Measurements from ENCODE around the gene ZNF25.
"Not testable (repeated sequence)": the region's sequence is repeated elsewhere in the genome, so short reads cannot be mapped to it uniquely, and the experiment has no call there.

The ZNF25 gene

GRCh38 chr10:37976091-37976879 is at the start of gene ZNF25:
ZNF25 (minus strand) TSS chr10:37976647; CDS start chr10:37971722, 4,925 bp downstream.
- H3K4me1 ChIP-seq (ENCODE audit: control insufficient read depth, insufficient read depth, low read length) = peaks cover 5% of the 10 kb centered on the region; the same call in 1 of the 2 replicates
- H3K27me3 ChIP-seq (ENCODE audit: control insufficient read depth, insufficient read depth, low read length) = no peaks in the 10 kb centered on the region
- peaks cover 18% of the 10 kb centered on the region; the same call in 1 of the 2 replicates for H3K9me3 ChIP-seq (ENCODE audit: control insufficient read depth, insufficient read depth, low read depth, low read length)
- peak within 1 kb of the TSS; percentile 55; the same call in 1 of the 2 replicates for H3K27ac ChIP-seq (ENCODE audit: low read depth, low read length)
- no peaks in the 10 kb centered on the region for H3K36me3 ChIP-seq (ENCODE audit: control insufficient read depth, insufficient read depth, low read length)
- peak within 1 kb of the TSS; percentile 79 for H3K9ac ChIP-seq (ENCODE audit: low read length)
- peak within 1 kb of the TSS; percentile 80 for H3K4me3 ChIP-seq (ENCODE audit: low read depth, low read length)

DNA sequence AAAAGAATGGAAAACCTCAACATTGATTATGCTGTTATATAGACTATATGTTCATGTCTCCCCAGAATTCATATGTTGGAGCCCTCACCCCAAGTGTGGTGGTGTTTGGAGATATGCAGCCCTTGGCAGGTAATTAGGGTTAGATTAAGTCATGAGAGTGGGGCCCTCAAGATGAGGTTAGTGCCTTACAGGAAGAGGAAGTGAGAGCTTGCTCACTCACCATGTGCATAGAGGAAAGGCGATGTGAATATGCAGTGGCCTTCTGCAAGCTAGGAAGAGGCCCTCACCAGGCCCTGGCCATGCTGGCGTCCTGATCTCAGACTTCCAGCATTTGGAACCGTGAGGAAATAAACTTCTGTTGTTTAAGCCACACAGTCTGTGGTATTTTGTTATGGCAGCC is 48.8 kb upstream of the ZNF25 start:
- Histone ChIP-seq H3K9me3 (ENCODE audit: control insufficient read depth, insufficient read depth, low read depth, low read length) (no peaks in the 10 kb centered on the region), H3K27ac (ENCODE audit: low read depth, low read length) (no peak overlapping the region), H3K4me1 (ENCODE audit: control insufficient read depth, insufficient read depth, low read length) (no peaks in the 10 kb centered on the region), H3K27me3 (ENCODE audit: control insufficient read depth, insufficient read depth, low read length) (no peaks in the 10 kb centered on the region), H3K4me3 (ENCODE audit: low read depth, low read length) (no peak overlapping the region), H3K36me3 (ENCODE audit: control insufficient read depth, insufficient read depth, low read length) (peaks cover 74% of the 10 kb centered on the region), H3K9ac (ENCODE audit: low read length) (no peak overlapping the region)

- H3K4me3 ChIP-seq (ENCODE audit: low read depth, low read length) = not testable (repeated sequence)
- peaks cover 81% of the 10 kb centered on the region for H3K36me3 ChIP-seq (ENCODE audit: control insufficient read depth, insufficient read depth, low read length)
Observed at GRCh38 chr10:38019124-38019523, 42.7 kb upstream of the ZNF25 start.

DNA sequence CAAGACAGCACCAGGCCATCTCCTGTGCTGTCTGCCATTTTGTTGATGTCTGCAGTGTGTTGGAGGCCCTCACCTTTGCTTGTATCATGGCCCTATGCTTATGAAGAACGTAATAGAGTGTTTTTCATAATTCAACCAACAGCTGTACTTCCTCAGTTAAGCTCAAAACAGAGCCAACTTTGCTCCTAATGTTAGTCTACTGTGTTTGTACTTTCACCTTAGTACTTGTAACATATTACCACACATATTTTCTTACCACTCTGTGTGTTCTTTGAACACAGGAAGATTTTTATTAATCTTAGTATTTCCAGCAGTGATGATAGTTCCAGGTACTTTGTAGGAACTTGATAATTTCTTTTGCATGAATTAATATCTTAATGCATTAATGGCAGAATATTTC is 39.9 kb upstream of the ZNF25 start:
- Histone ChIP-seq H3K36me3 (ENCODE audit: control insufficient read depth, insufficient read depth, low read length) (peaks cover 71% of the 10 kb centered on the region), H3K27me3 (ENCODE audit: control insufficient read depth, insufficient read depth, low read length) (no peaks in the 10 kb centered on the region), H3K9ac (ENCODE audit: low read length) (no peak overlapping the region), H3K27ac (ENCODE audit: low read depth, low read length) (no peak overlapping the region), H3K4me1 (ENCODE audit: control insufficient read depth, insufficient read depth, low read length) (peaks cover 6% of the 10 kb centered on the region; the same call in 1 of the 2 replicates), H3K4me3 (ENCODE audit: low read depth, low read length) (no peak overlapping the region), H3K9me3 (ENCODE audit: control insufficient read depth, insufficient read depth, low read depth, low read length) (no peaks in the 10 kb centered on the region)

More at GRCh38 chr10:38019124-38019523, 42.7 kb upstream of the ZNF25 start:
- not testable (repeated sequence) for H3K9me3 ChIP-seq (ENCODE audit: control insufficient read depth, insufficient read depth, low read depth, low read length); H3K9ac ChIP-seq (ENCODE audit: low read length); H3K27ac ChIP-seq (ENCODE audit: low read depth, low read length); H3K27me3 ChIP-seq (ENCODE audit: control insufficient read depth, insufficient read depth, low read length); H3K4me1 ChIP-seq (ENCODE audit: control insufficient read depth, insufficient read depth, low read length)

DNA sequence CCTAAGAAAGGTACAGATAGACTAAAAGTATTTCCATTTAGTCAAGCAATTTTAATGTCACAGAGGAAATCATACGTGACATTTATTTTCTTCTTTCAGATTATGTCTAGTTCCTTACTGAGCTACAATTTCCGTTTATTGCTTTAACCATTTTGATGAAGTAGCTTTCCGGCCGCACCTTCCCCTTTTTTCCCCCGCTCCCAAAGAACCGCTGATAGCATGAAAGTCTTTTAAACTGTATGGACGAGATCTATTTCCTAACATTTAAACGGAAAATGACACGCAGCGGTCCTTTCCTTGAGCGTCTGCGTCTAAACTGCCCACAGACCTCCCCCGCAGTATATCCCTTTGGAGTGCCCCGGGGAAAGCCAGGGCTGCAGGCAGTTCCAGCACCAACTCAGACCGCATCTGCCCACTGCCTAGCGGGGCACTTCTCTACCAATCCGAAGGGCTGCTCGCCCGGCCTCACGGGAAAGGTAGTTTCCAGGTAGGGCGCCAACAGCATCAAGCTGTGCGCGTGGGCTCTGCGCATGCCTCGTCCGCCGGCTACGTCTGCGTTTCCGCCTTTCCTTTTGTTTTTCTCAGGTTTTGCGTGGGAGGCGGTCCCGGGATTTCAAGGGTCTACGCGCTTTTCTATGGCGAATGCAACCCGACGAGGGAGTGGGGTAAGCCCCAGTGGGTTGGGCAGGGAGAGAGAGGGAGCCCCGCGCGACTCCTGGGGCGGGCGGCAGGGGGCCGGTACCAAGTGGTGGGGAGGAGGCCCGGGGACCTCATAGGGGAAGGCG is 33.9 kb upstream of the ZNF25 start, which contains the start of gene ZNF33A:
TSS of gene ZNF33A (plus strand) at position 557 of the 785 bp plus-strand sequence. CDS start 1,667 bp downstream, outside the sequence.
- Histone ChIP-seq H3K27me3 (ENCODE audit: control insufficient read depth, insufficient read depth, low read length) (no peaks in the 10 kb centered on the region), H3K9ac (ENCODE audit: low read length) (peak within 1 kb of the TSS; percentile 87), H3K4me1 (ENCODE audit: control insufficient read depth, insufficient read depth, low read length) (peaks cover 6% of the 10 kb centered on the region; the same call in 1 of the 2 replicates), H3K9me3 (ENCODE audit: control insufficient read depth, insufficient read depth, low read depth, low read length) (no peaks in the 10 kb centered on the region; the same call in 1 of the 2 replicates), H3K27ac (ENCODE audit: low read depth, low read length) (peak within 1 kb of the TSS; percentile 91), H3K4me3 (ENCODE audit: low read depth, low read length) (peak within 1 kb of the TSS; percentile 73), H3K36me3 (ENCODE audit: control insufficient read depth, insufficient read depth, low read length) (peaks cover 19% of the 10 kb centered on the region)

DNA sequence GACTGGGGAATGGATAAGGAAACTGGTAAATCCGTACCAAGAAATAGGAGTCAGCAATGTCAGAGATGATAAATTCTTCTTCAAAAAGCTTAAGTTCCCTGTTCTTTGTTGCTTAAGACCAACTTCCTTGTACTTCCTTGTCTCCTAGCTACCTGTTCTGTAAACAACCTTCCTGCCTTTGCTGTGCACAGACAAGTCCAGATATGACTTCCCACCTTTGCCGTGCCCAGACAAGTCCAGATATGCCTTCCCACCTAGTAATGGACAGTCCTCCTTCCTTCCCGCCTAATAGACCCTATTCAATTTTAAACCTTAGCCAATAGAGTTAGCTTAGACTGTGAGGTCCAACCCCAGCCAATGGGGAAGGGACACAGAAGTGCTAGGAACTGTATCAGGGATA is 31.5 kb upstream of the ZNF25 start:
- H3K36me3 ChIP-seq (ENCODE audit: control insufficient read depth, insufficient read depth, low read length) = peaks cover 4% of the 10 kb centered on the region; the same call in 1 of the 2 replicates
- no peaks in the 10 kb centered on the region for H3K27me3 ChIP-seq (ENCODE audit: control insufficient read depth, insufficient read depth, low read length)
- peaks cover 6% of the 10 kb centered on the region; the same call in 1 of the 2 replicates for H3K4me1 ChIP-seq (ENCODE audit: control insufficient read depth, insufficient read depth, low read length)
- H3K9me3 ChIP-seq (ENCODE audit: control insufficient read depth, insufficient read depth, low read depth, low read length) = peaks cover 6% of the 10 kb centered on the region; the same call in 1 of the 2 replicates
- no peak overlapping the region for H3K4me3 ChIP-seq (ENCODE audit: low read depth, low read length)
- H3K9ac ChIP-seq (ENCODE audit: low read length) = no peak overlapping the region
- no peak overlapping the region for H3K27ac ChIP-seq (ENCODE audit: low read depth, low read length)

DNA sequence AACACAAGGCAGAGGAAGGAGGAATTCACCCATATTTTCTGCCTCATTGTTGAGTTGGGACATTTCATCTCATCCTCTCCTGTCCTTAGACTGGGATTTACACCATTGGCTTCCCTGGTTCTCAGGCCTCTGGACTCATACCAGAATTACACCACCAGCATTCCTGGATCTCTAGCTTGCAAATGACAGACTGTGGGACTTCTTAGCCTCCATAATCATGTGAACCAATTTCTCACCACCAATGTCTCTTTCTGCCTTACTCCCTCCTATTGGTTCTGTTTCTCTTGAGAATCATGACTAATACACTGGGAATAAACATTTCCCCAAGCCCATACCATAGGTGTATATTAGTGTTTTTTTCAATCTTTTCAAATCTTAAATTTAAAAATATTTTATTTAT is 31.1 kb upstream of the ZNF25 start:
- H3K4me1 ChIP-seq (ENCODE audit: control insufficient read depth, insufficient read depth, low read length) = peaks cover 6% of the 10 kb centered on the region; the same call in 1 of the 2 replicates
- H3K9ac ChIP-seq (ENCODE audit: low read length) = no peak overlapping the region
- H3K27ac ChIP-seq (ENCODE audit: low read depth, low read length) = no peak overlapping the region
- no peaks in the 10 kb centered on the region for H3K27me3 ChIP-seq (ENCODE audit: control insufficient read depth, insufficient read depth, low read length)
- H3K36me3 ChIP-seq (ENCODE audit: control insufficient read depth, insufficient read depth, low read length) = peaks cover 1% of the 10 kb centered on the region; the same call in 1 of the 2 replicates
- H3K9me3 ChIP-seq (ENCODE audit: control insufficient read depth, insufficient read depth, low read depth, low read length) = peaks cover 8% of the 10 kb centered on the region; the same call in 1 of the 2 replicates
- no peak overlapping the region for H3K4me3 ChIP-seq (ENCODE audit: low read depth, low read length)

DNA sequence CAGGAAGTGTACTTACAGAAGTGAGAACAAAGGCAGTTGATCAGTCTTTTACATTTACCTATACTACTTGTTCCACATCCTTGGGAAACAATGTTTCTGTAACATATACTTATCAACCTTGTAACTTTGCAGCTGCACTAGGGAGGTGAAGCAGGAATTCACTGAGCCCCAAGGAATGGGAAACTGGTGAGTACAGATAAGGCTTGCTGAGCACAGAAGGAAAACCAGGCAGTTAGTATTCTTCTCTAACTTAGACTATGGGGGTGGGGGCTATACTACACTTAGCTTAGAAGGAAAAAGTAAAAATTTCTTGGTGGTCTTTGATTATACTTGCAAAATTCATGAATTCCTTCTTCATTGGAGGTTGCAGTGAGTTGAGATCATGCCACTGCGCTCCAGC is 27.1 kb upstream of the ZNF25 start:
- Histone ChIP-seq H3K36me3 (ENCODE audit: control insufficient read depth, insufficient read depth, low read length) (no peaks in the 10 kb centered on the region), H3K9ac (ENCODE audit: low read length) (no peak overlapping the region), H3K9me3 (ENCODE audit: control insufficient read depth, insufficient read depth, low read depth, low read length) (peaks cover 16% of the 10 kb centered on the region; the same call in 1 of the 2 replicates), H3K27ac (ENCODE audit: low read depth, low read length) (no peak overlapping the region), H3K27me3 (ENCODE audit: control insufficient read depth, insufficient read depth, low read length) (no peaks in the 10 kb centered on the region), H3K4me1 (ENCODE audit: control insufficient read depth, insufficient read depth, low read length) (no peaks in the 10 kb centered on the region), H3K4me3 (ENCODE audit: low read depth, low read length) (no peak overlapping the region)

- H3K4me1 ChIP-seq (ENCODE audit: control insufficient read depth, insufficient read depth, low read length) = no peaks in the 10 kb centered on the region
- H3K4me3 ChIP-seq (ENCODE audit: low read depth, low read length) = no peak overlapping the region
- H3K36me3 ChIP-seq (ENCODE audit: control insufficient read depth, insufficient read depth, low read length) = no peaks in the 10 kb centered on the region
- peaks cover 16% of the 10 kb centered on the region; the same call in 1 of the 2 replicates for H3K9me3 ChIP-seq (ENCODE audit: control insufficient read depth, insufficient read depth, low read depth, low read length)
- no peak overlapping the region for H3K9ac ChIP-seq (ENCODE audit: low read length)
- no peaks in the 10 kb centered on the region for H3K27me3 ChIP-seq (ENCODE audit: control insufficient read depth, insufficient read depth, low read length)
- H3K27ac ChIP-seq (ENCODE audit: low read depth, low read length) = no peak overlapping the region
Observed at GRCh38 chr10:38003026-38003425, 26.6 kb upstream of the ZNF25 start.

DNA sequence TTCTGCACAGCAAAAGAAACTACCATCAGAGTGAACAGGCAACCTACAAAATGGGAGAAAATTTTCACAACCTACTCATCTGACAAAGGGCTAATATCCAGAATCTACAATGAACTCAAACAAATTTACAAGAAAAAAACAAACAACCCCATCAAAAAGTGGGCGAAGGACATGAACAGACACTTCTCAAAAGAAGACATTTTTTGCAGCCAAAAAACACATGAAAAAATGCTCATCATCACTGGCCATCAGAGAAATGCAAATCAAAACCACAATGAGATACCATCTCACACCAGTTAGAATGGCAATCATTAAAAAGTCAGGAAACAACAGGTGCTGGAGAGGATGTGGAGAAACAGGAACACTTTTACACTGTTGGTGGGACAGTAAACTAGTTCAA is 24.0 kb upstream of the ZNF25 start:
- not testable (repeated sequence) for H3K9ac ChIP-seq (ENCODE audit: low read length); H3K4me1 ChIP-seq (ENCODE audit: control insufficient read depth, insufficient read depth, low read length); H3K4me3 ChIP-seq (ENCODE audit: low read depth, low read length); H3K27me3 ChIP-seq (ENCODE audit: control insufficient read depth, insufficient read depth, low read length); H3K27ac ChIP-seq (ENCODE audit: low read depth, low read length); H3K36me3 ChIP-seq (ENCODE audit: control insufficient read depth, insufficient read depth, low read length)
- peaks cover 16% of the 10 kb centered on the region; the same call in 1 of the 2 replicates for H3K9me3 ChIP-seq (ENCODE audit: control insufficient read depth, insufficient read depth, low read depth, low read length)
